Right lobe of liver (tissue), 6 donors: ENCODE measurements around the gene PACS2. TPM values are rescaled to one million over a fixed set of nuclear protein-coding genes. Genes with fewer than 3 reads are reported as not detected.

Experiments used
- ATAC-seq, 4 donors: fragments of 200-7000 bp; cut with Tn5 transposase; one replicate each; pipeline ENCODE4 v1.9.1; 2020; ENCODE audit warnings: mild to moderate bottlenecking in 4 of 4, moderate library complexity in 4 of 4
- DNase-seq, 3 donors: peaks; one replicate each; pipeline ENCODE4 v3.0.0-alpha.2; 2020
- H3K27ac ChIP-seq, 3 donors: fragments of 200-600 bp; one replicate each; pipeline ENCODE4 v1.8.0; 2022
- H3K27me3 ChIP-seq, 2 donors: fragments of 200-600 bp; one replicate each; pipeline ENCODE4 v1.8.0; 2022
- H3K36me3 ChIP-seq, 4 donors: fragments of 200-600 bp; sonication (generic) in 1 of 4; one replicate each; pipeline versions ENCODE4 v1.5.1 to v1.8.0; 2017 to 2022; ENCODE audit warnings: control low read depth in 1 of 4
- H3K4me1 ChIP-seq, 4 donors: fragments of 200-600 bp; sonication (generic) in 1 of 4; one replicate each; pipeline versions ENCODE4 v1.5.1 to v1.8.0; 2017 to 2022; ENCODE audit warnings: control low read depth in 1 of 4
- H3K4me3 ChIP-seq, 3 donors: fragments of 200-600 bp; one replicate each; pipeline ENCODE4 v1.8.0; 2022
- H3K9me3 ChIP-seq, 4 donors: fragments of 200-600 bp; sonication (generic) in 1 of 4; one replicate each; pipeline versions ENCODE4 v1.5.1 to v1.8.0; 2017 to 2022; ENCODE audit warnings: control low read depth in 1 of 4
- POLR2A ChIP-seq: fragments of 450-650 bp; IDR thresholded peaks from one replicate; pipeline ENCODE4 v1.6.1; 2017; ENCODE audit warnings: antibody characterized with exemption, mild to moderate bottlenecking
- WGBS: methylation state at CpG from one replicate; pipeline ENCODE4 v1.1.6; 2018; ENCODE audit warnings: low coverage, low lambda C conversion rate; ENCODE audit not compliant: insufficient coverage; ENCODE audit errors: missing lambda C conversion rate; 5-methylcytosine and 5-hydroxymethylcytosine counted together
- intact Hi-C, 2 donors: fragments of 100-400 bp; cut with DNase I; formaldehyde crosslinking; loops; one replicate each; pipeline versions ENCODE4 v1.11.2 to v1.14.1; 2022
- total RNA-seq, 6 experiments: library from RNA; depleted of rRNA in 2 of 6; stranded (reverse); fragments of >200 nt in 2 of 6; fragmentation: NEBNext Ultra II Directional in 3 of 6; extraction: Animal tissue kit (Norgen Biotek cat#: 25700) in 3 of 6; gene quantifications; one replicate each; pipeline versions ENCODE4 v1.1.0 to v1.2.4, GENCODE V29; 2016 to 2023
- TF ChIP-seq, protein P1 (sequence below), 4 donors: fragments of 200-600 bp in 3 of 4; fragments of 450-650 bp in 1 of 4; IDR thresholded peaks; one replicate each; pipeline versions ENCODE4 v1.5.1 to v1.8.0; 2016 to 2022; ENCODE audit warnings: antibody characterized with exemption in 4 of 4, mild to moderate bottlenecking in 2 of 4
- donor health status: DM: no; HTN: yes; CAD: no.
- donor health status: DM: no; HTN: no; CAD: no.
- donor health status: DM: no; HTN: no; CAD: no.
- donor health status: DM: no; HTN: yes; CAD: no.
- donor health status: DM: no; HTN: yes; CAD: no.

PACS2 gene
- total RNA-seq, 6 experiments from 2014 or later = 19.8 to 26.7 (median 21.5) TPM

DNA sequence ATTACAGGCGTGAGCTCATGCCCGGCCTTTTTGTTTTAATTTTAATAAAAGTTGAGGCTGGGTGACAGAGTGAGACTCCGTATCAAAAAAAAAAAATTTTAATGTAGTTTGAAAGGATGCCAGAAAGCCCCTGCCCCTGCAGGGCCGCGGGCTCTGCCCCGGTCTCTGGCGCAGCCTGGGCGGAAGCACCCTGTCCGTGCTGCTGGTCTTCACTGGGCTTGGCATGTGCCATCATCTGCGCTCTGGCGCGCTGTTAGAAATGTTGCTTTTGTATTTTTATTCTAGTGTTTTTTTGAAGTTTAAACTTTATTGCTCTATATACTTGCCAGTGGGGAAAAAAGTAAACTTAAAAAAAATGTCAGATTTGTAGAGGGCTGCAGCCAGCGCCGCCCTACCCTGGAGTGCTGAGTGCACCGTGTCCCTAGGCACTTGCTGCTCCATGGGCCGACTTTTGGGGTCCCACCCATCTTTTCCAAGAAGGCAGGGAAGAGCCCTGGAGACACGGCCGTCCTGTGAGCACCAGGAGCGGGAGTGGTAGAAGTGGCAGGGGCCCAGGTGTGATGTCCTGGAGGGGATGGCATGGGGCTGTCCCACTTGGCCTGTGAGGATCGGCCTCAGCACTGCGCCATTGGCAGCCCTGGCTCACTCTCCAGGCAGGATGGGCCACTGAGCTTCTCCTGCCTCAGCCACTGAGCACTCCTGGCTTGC, 109.1 kb downstream of the PACS2 start:
- TF ChIP-seq, protein P1, sequence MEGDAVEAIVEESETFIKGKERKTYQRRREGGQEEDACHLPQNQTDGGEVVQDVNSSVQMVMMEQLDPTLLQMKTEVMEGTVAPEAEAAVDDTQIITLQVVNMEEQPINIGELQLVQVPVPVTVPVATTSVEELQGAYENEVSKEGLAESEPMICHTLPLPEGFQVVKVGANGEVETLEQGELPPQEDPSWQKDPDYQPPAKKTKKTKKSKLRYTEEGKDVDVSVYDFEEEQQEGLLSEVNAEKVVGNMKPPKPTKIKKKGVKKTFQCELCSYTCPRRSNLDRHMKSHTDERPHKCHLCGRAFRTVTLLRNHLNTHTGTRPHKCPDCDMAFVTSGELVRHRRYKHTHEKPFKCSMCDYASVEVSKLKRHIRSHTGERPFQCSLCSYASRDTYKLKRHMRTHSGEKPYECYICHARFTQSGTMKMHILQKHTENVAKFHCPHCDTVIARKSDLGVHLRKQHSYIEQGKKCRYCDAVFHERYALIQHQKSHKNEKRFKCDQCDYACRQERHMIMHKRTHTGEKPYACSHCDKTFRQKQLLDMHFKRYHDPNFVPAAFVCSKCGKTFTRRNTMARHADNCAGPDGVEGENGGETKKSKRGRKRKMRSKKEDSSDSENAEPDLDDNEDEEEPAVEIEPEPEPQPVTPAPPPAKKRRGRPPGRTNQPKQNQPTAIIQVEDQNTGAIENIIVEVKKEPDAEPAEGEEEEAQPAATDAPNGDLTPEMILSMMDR (IDR thresholded peaks at IDR 0.05) = no peak
- no peak for TF ChIP-seq POLR2A
- Histone ChIP-seq H3K36me3 (no peaks in the 10 kb centered on the region), H3K27ac (no peak overlapping the region), H3K4me3 (no peak overlapping the region), H3K9me3 (no peaks in the 10 kb centered on the region), H3K4me1 (peaks cover 0 to 23% (median 3%) of the 10 kb centered on the region in 4 donors), H3K27me3 (no peaks in the 10 kb centered on the region)
- intact Hi-C loops = no loop called here
- ATAC-seq (no peak), DNase-seq (no peak)
- WGBS = 92% methylated on average over 16 of the region's 21 CpGs

DNA sequence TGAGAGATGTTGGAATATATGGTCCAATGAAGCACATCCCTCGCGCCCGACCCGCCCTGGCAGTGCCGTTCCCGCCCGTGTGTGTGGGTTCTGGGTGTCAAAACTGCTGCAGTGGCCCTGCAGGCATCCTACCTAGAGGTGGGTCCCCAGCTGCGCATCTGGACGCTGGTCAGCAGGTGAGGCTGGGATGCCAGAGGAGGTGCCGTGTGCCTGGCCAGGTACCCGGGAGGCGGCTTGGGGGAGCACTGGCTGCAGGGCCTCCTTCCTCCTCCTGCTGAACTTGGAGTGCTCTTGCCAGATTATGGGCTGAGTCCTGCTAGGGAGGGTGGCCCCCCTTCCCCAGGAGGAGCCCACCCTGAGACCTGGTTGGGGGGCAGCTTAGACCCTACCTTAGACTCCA, 110.3 kb downstream of the PACS2 start:
- Histone ChIP-seq H3K36me3 (no peaks in the 10 kb centered on the region), H3K27ac (no peak overlapping the region), H3K27me3 (no peaks in the 10 kb centered on the region), H3K9me3 (no peaks in the 10 kb centered on the region), H3K4me1 (peaks cover 0 to 19% (median 0%) of the 10 kb centered on the region in 4 donors), H3K4me3 (no peak overlapping the region)
- ATAC-seq (no peak), DNase-seq (no peak)
- TF ChIP-seq, protein P1 (IDR thresholded peaks at IDR 0.05) = no peak
- TF ChIP-seq POLR2A = no peak
- no CpG with 5 or more reads among the region's 12 CpGs for WGBS
- intact Hi-C loops = no loop called here

DNA sequence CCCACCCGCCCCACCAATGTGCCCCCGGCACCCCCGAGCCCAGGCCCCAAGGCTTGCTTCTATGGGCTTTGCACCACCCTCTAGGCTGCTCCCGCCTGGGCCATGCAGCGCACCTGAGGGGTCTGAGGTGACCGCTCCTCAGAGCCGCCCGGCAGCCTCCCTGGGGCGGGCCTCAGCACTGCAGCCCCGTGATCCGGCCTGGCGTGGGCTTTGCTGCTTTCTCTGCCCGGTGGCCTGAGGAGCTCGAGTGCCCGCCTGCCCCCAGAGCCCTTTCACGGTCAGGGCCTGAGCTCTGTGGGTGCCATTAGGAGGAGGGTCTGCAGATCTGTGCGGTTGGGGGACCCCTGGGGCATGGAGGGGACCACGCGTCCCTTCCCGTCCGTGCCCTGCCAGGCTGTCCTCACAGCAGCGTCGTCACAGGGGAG, 111.3 kb downstream of the PACS2 start:
- H3K4me3 ChIP-seq = no peak overlapping the region
- intact Hi-C loops = no loop called here
- peaks cover 0 to 19% (median 1%) of the 10 kb centered on the region in 4 donors for H3K4me1 ChIP-seq
- H3K27me3 ChIP-seq = no peaks in the 10 kb centered on the region
- no peaks in the 10 kb centered on the region for H3K9me3 ChIP-seq
- no peaks in the 10 kb centered on the region for H3K36me3 ChIP-seq
- TF ChIP-seq, protein P1 (IDR thresholded peaks at IDR 0.05) = no peak
- no peak for TF ChIP-seq POLR2A
- no peak overlapping the region for H3K27ac ChIP-seq
- no peak for DNase-seq
- no CpG with 5 or more reads among the region's 23 CpGs for WGBS
- no peak for ATAC-seq

DNA sequence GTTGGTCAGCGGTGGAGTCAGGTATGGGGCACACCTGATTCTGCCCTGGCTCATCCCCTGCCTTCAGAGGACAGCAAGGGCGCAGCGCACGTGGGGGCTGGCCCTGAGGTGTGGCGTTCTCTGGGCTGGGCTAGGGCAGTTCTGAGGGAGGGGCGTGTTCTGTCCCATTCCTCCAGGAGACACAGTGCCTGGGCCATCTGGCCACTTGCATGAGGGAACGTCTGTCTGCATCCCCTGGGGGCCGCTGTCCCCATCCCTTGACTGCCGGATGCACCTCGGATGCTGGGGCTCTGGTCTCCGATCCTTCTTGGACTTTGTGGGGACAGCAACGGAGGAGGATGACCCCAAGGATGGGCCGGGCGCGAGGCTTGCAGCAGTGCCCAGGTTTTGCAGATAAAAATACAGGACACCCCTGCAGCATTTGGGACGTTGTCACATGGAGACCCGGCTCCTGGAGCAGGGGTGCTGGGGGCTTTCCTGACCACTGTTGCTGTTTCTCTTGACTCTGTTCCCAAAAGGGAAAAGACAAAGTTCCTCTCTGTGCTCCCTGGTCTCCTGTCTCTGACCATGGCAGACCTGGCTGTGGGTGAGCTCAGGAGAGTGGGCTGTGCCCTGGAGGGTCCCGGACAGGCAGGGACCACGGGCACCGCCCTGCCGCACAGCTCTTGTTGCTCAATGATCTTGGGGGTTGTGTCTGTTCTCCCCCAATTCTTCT, 112.0 kb downstream of the PACS2 start:
- H3K27ac ChIP-seq = no peak overlapping the region
- no peak overlapping the region for H3K4me3 ChIP-seq
- DNase-seq (no peak), ATAC-seq (no peak)
- H3K4me1 ChIP-seq = peaks cover 0 to 20% (median 5%) of the 10 kb centered on the region in 4 donors
- no peaks in the 10 kb centered on the region for H3K9me3 ChIP-seq
- intact Hi-C loops = no loop called here
- no peaks in the 10 kb centered on the region for H3K27me3 ChIP-seq
- TF ChIP-seq, protein P1 (IDR thresholded peaks at IDR 0.05) = no peak
- no peak for TF ChIP-seq POLR2A
- 91% methylated on average over 6 of the region's 21 CpGs for WGBS
- no peaks in the 10 kb centered on the region for H3K36me3 ChIP-seq
